HepG2 (cell line): Measurements from ENCODE around the gene FASTKD2. TPM values are rescaled to one million over a fixed set of nuclear protein-coding genes. Genes with fewer than 3 reads are reported as not detected.
A peak's percentile ranks its signal among the peaks of the same experiment; 100 is the strongest.

ENCODE experiments used
- GABPB1 ChIP-seq: IDR thresholded peaks from 2 replicates; pipeline ENCODE4 v1.6.1; 2016; ENCODE audit warnings: mild to moderate bottlenecking, missing genetic modification reagents, moderate library complexity, missing compliant biosample characterization
- GRHL1 ChIP-seq: sonication (generic); formaldehyde crosslinking; conservative IDR thresholded peaks from 2 replicates; pipeline ENCODE4 v1.8.0; 2022; ENCODE audit warnings: missing genetic modification reagents
- HES4 ChIP-seq: sonication (generic); formaldehyde crosslinking; IDR thresholded peaks from 2 replicates; pipeline ENCODE4 v1.9.0; 2021; ENCODE audit warnings: mild to moderate bottlenecking, missing genetic modification reagents, borderline replicate concordance
- HNF1B ChIP-seq: sonication (generic); formaldehyde crosslinking; IDR thresholded peaks from 2 replicates; pipeline ENCODE4 v1.5.1; 2020; ENCODE audit warnings: mild to moderate bottlenecking, moderate library complexity, missing genetic modification reagents
- MIER3 ChIP-seq: IDR thresholded peaks from 2 replicates; pipeline ENCODE4 v1.6.1; 2016; ENCODE audit warnings: missing compliant biosample characterization, borderline replicate concordance
- SMYD3 ChIP-seq: sonication (generic); formaldehyde crosslinking; IDR thresholded peaks from 2 replicates; pipeline ENCODE4 v1.8.1; 2023; ENCODE audit warnings: mild to moderate bottlenecking, missing genetic modification reagents
- ZFP41 ChIP-seq: sonication (generic); formaldehyde crosslinking; IDR thresholded peaks from 2 replicates; pipeline ENCODE4 v1.4.0; 2020; ENCODE audit warnings: mild to moderate bottlenecking, missing genetic modification reagents, borderline replicate concordance
- ZHX2 ChIP-seq, 2 experiments: sonication (generic) in 1 of 2; formaldehyde crosslinking in 1 of 2; IDR thresholded peaks; 2 replicates each; pipeline versions ENCODE4 v1.6.1 to v1.9.0; 2014 to 2022; ENCODE audit warnings: antibody characterized with exemption in 1 of 2, borderline replicate concordance in 1 of 2, inconsistent platforms in 1 of 2, low read depth in 1 of 2, missing genetic modification reagents in 1 of 2
- ZNF18 ChIP-seq: sonication (generic); formaldehyde crosslinking; IDR thresholded peaks from 2 replicates; pipeline ENCODE4 v1.8.0; 2022; ENCODE audit warnings: mild to moderate bottlenecking, missing genetic modification reagents; ENCODE audit not compliant: insufficient replicate concordance
- ZNF253 ChIP-seq: sonication (generic); formaldehyde crosslinking; IDR thresholded peaks from 2 replicates; pipeline ENCODE4 v1.8.0; 2022; ENCODE audit warnings: mild to moderate bottlenecking, missing genetic modification reagents, borderline replicate concordance
- ZNF260 ChIP-seq: sonication (generic); formaldehyde crosslinking; IDR thresholded peaks from 2 replicates; pipeline ENCODE4 v1.4.0; 2020; ENCODE audit warnings: missing genetic modification reagents, low read depth, mild to moderate bottlenecking, borderline replicate concordance
- ZNF552 ChIP-seq: sonication (generic); formaldehyde crosslinking; IDR thresholded peaks from 2 replicates; pipeline ENCODE4 v1.9.0; 2022; ENCODE audit warnings: missing genetic modification reagents, mild to moderate bottlenecking, borderline replicate concordance
- ZNF724P ChIP-seq: sonication (generic); formaldehyde crosslinking; IDR thresholded peaks from 2 replicates; pipeline ENCODE4 v1.8.0; 2022; ENCODE audit warnings: missing genetic modification reagents, borderline replicate concordance
- ZNF740 ChIP-seq: sonication (generic); formaldehyde crosslinking; IDR thresholded peaks from 2 replicates; pipeline ENCODE4 v1.4.0; 2020; ENCODE audit warnings: missing genetic modification reagents
- ZSCAN25 ChIP-seq: sonication (generic); formaldehyde crosslinking; IDR thresholded peaks from 2 replicates; pipeline ENCODE4 v1.8.0; 2022; ENCODE audit warnings: mild to moderate bottlenecking, missing genetic modification reagents
- polyA plus RNA-seq, 8 experiments: library from polyadenylated mRNA; depleted of rRNA in 3 of 8; stranded (reverse) in 7 of 8; unstranded in 1 of 8; fragments of >200 nt; fragmentation: Illumina TruSeq in 4 of 8; extraction: Trizol in 4 of 8; gene quantifications; 2 replicates each; pipeline versions ENCODE4 v1.2.1 to v1.2.3, GENCODE V29; 2011 to 2016; ENCODE audit warnings: low read depth in 4 of 8, missing spikeins in 1 of 8, mixed read lengths in 1 of 8; ENCODE audit not compliant: insufficient read depth in 1 of 8
- total RNA-seq, 5 experiments: library from RNA; depleted of rRNA; stranded (reverse); fragments of >200 nt; fragmentation: Illumina TruSeq; extraction: Trizol; gene quantifications; 2 replicates each; pipeline ENCODE4 v1.2.3, GENCODE V29; 2016; ENCODE audit warnings: low read depth in 1 of 5

Gene FASTKD2
- total and polyA plus RNA-seq, 2 of the 13 experiments (the other 11 are each of a cell fraction or from before 2014, with no cell fraction given): 41.1 to 77.8 TPM

- TF ChIP-seq HES4 (CRISPR knock-in tag) (no peak; the same call in 1 of the 2 replicates), ZNF724P (CRISPR knock-in tag) (0 out of 2 replicates have a peak, but pooled peaks have one; percentile 11), ZNF552 (0 out of 2 replicates have a peak, but pooled peaks have one; percentile 81), ZNF18 (no peak), HNF1B (CRISPR knock-in tag) (peak; percentile 62; the same call in 1 of the 2 replicates), GRHL1 (no peak), GABPB1 (CRISPR knock-in tag) (peak; percentile 74), SMYD3 (CRISPR knock-in tag) (peak; percentile 88), ZFP41 (no peak; the same call in 1 of the 2 replicates), ZNF253 (CRISPR knock-in tag) (0 out of 2 replicates have a peak, but pooled peaks have one; percentile 53), ZHX2 (IDR thresholded peaks at IDR 0.05; ENCODE audit: low read depth) (no peak; the same call in 1 of the 2 replicates), ZHX2 (CRISPR knock-in tag; IDR thresholded peaks at IDR 0.05; ENCODE audit: borderline replicate concordance) (peak; percentile 68; the same call in 1 of the 2 replicates), MIER3 (CRISPR knock-in tag) (no peak), ZNF740 (CRISPR knock-in tag) (no peak), ZSCAN25 (CRISPR knock-in tag) (no peak; the same call in 1 of the 2 replicates), ZNF260 (CRISPR knock-in tag) (no peak)
Observed at GRCh38 chr2:206765242-206766056, at the start of gene FASTKD2, which contains the start of gene MDH1B (continued).
